OCI-LY1 (cell line): ENCODE results near the gene SIGLEC15.

ENCODE experiments used
- CTCF ChIP-seq: fragments of 200-600 bp; sonication (generic), shearing (Covaris generic); IDR thresholded peaks from 2 replicates; pipeline ENCODE4 v1.5.1; 2017; ENCODE audit warnings: mild to moderate bottlenecking, antibody characterized with exemption, low read length, moderate library complexity, mixed read lengths
- EZH2 ChIP-seq: fragments of 200-600 bp; sonication (generic), shearing (Covaris generic); IDR thresholded peaks from 2 replicates; pipeline ENCODE4 v1.8.0; 2017; ENCODE audit warnings: borderline replicate concordance, mixed run types, mild to moderate bottlenecking, antibody characterized with exemption, low read length, moderate library complexity, mixed read lengths

- TF ChIP-seq CTCF = no peak
- TF ChIP-seq EZH2 = no peak
Observed at GRCh38 chr18:45876161-45876560, 50.7 kb downstream of the SIGLEC15 start.
